AG10803 (cell line): ENCODE measurements around the gene INF2.

ENCODE experiments used
- DNase-seq: peaks from one replicate; pipeline ENCODE4 v3.0.0; 2010; ENCODE audit warnings: low read depth
- H3K4me3 ChIP-seq: 2 replicates; pipeline ENCODE4 v1.5.1; 2011; ENCODE audit warnings: mild to moderate bottlenecking, low read length, control low read depth
- TF ChIP-seq, protein P1 (sequence below): conservative IDR thresholded peaks from 2 replicates; pipeline ENCODE4 v1.5.1; 2011; ENCODE audit warnings: mild to moderate bottlenecking, low read length, control low read depth, inconsistent platforms

INF2 gene

DNA sequence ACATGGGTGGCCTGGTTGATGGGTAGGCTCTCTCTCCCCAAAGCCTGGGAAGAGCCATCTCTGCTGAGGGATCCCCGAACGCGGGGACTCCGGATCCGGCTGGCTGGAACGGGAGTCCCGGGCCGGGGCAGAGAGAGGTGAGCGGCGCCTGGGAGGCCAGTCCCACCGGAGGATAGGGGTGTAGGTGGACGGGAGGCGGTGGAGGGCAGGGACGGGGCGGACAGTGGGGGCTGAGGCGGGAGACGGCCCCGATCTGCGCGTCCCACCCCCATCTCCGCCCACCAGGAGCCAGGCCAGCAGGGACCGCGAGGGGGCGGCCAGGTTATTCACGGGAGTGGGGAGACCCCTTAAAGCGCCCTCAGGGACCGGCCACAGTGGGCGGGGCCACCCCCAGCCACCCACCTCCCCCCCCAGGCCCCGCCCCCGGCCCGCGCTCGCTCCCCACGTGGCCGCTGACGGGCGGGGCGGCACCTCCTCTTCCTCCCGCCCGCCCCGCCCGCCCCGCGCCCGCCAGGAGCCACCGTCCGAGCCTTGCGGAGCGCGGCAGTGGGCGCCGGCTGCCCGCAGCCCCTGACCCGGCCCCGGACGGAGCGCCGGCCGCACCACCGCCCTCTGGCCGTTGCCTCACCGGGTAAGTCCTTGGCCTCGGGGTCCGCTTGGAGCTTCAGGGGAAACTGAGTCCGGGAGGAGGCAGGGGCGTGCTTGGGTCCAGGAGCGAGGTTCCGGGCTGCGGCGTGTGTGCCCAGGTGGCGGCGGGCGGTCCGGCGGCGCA is at the start of gene INF2:
TSS of gene INF2 (plus strand) at position 510 of the 772 bp plus-strand sequence. CDS start 11,748 bp downstream, outside the sequence.
- peak within 1 kb of the TSS; percentile 82 for H3K4me3 ChIP-seq
- DNase-seq = peak; percentile 47
- TF ChIP-seq, protein P1, sequence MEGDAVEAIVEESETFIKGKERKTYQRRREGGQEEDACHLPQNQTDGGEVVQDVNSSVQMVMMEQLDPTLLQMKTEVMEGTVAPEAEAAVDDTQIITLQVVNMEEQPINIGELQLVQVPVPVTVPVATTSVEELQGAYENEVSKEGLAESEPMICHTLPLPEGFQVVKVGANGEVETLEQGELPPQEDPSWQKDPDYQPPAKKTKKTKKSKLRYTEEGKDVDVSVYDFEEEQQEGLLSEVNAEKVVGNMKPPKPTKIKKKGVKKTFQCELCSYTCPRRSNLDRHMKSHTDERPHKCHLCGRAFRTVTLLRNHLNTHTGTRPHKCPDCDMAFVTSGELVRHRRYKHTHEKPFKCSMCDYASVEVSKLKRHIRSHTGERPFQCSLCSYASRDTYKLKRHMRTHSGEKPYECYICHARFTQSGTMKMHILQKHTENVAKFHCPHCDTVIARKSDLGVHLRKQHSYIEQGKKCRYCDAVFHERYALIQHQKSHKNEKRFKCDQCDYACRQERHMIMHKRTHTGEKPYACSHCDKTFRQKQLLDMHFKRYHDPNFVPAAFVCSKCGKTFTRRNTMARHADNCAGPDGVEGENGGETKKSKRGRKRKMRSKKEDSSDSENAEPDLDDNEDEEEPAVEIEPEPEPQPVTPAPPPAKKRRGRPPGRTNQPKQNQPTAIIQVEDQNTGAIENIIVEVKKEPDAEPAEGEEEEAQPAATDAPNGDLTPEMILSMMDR = no peak

DNA sequence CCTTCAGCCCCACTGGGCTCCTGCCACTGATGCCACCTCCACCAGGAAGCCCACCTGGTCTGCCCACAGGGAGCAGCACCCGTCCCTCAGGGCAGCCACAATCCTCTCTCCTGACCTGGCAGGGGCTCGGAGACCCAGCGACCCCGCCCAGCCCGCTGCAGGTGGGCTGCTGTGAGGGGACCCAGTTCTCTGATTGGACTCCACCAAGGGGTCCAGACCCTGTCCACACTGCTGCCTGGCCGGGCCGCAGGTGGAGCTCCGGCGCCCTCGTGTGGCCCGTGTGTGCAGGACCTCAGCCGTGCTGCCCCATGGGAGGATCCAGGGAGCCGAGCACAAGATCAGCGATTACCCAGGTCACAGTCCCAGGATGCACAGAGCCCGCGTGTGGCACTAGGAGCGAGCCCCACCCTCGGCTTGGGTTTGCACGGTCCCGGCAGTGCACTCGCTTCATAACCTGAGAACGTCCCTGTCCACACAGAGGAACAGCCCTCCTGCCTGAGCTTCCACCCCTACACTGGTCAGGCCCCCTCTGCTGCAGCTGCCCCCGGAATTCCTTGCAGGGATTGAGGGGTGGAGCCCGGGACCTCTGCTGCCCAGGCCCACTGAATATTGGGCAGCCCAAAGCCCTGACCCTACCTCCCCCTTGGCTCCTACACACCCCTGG is 49.4 kb upstream of the INF2 start:
- peak; percentile 30 for DNase-seq
- TF ChIP-seq, protein P1 = peak; percentile 75

DNA sequence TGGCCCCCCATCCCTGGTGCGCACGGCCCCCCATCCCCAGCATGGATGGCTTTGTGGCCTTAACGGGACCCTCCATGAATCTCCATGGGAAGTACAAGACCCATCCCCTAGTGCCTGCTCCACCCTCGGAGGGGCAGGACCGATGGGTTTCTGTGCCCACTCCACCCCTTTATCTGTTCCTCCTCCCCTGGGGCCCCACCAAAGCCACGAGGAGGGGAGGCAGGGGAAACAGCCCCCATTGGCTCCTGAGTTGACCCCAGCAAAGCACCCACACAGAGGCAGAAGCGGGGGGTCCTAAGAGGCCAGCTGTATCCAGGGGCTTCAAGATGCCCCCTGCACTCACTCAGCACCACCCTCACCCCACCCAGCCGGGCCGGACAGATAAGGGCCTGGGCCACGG is 48.7 kb upstream of the INF2 start:
- no peak overlapping the region for H3K4me3 ChIP-seq
- no peak for DNase-seq
- TF ChIP-seq, protein P1 = no peak

More for the DNA sequence above, 49.4 kb upstream of the INF2 start:
- H3K4me3 ChIP-seq = no peak overlapping the region

DNA sequence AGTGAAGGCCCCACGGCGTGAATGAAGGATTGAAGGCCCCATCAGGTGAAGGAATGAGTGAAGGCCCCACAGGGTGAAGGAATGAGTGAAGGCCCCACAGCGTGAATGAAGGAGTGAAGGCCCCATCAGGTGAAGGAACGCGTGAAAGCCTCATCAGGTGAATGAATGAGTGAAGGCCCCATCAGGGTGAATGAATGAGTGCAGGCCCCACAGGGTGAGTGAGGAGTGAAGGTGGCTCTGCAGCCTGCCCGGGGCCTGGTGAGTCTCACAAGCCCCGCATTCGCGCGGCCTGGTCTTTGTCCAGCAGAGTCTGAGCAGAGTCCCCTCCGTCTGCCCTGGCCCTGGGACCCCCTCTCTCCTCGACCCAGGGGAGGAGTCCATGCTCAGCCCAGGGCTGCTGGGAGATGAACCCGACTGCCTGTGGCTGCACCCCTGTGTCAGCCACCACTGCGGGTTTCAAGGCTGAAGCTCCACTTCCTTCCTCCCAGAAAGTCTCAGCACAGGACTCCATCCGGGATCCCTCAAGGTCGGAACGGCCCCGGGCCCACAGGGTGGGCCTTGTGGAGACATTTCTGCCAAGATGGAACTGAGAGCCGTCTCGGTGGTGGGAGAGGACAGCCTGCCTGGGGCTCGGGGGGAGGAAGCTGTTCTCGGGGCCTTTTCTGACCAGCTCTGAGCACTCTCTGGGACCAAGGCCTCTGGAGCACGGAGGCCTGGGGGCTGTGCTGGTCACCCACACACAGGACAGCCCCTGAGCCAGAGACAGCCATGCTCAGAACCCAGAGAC is 47.5 kb upstream of the INF2 start:
- TF ChIP-seq, protein P1 = no peak
- H3K4me3 ChIP-seq = no peak overlapping the region
- no peak for DNase-seq

DNA sequence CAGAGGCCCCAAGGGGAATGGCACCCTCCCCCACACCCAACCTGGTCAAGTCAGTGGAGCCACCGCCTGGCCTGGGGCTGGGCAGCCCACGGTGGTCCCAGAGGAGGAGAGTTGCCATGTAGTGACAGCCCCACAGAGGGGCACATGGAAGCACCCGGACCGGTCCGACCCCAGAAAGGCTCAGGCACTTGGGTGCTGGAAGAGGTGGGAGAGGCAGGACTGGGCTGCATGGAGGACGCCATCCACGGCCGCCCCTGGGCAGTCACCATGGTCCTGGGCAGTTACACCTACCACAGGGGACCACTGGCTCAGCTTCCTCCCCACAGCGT is 46.9 kb upstream of the INF2 start:
- no peak for DNase-seq
- TF ChIP-seq, protein P1 = no peak
- no peak overlapping the region for H3K4me3 ChIP-seq

DNA sequence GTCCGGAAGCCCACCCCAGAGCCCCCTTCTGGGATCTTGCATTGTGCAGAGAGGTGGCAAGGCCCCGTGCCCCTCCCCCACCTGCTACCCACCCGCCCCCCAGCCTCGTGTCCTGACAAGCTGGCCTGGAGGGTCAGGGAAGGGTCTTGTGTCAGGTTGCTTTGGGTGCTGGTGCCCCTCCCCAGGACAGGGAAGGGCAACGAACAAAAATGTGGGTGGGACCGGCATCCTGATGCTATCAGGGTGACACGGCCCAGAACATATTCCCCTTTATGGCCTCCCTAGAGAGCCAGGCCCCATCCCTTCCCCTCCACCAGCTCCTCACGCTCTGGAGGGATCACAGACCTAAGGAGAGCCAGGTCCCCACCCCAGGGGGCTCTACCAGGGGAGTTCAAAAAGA is 46.1 kb upstream of the INF2 start:
- DNase-seq = no peak
- TF ChIP-seq, protein P1 = no peak
- H3K4me3 ChIP-seq = no peak overlapping the region
